GM12891 (cell line): Measurements from ENCODE around the gene HINT2.

Experiments
- POLR2A ChIP-seq: IDR thresholded peaks from 2 replicates; pipeline ENCODE4 v1.6.1; 2011; ENCODE audit warnings: low read depth, low read length, control low read depth
- POLR2AphosphoS5 ChIP-seq: IDR thresholded peaks from 2 replicates; pipeline ENCODE4 v1.6.1; 2011; ENCODE audit warnings: low read depth, low read length, control low read depth
- POU2F2 ChIP-seq: IDR thresholded peaks from 2 replicates; pipeline ENCODE4 v1.6.1; 2011; ENCODE audit warnings: low read depth, mild to moderate bottlenecking, control low read depth, low read length, moderate library complexity
- SPI1 ChIP-seq: IDR thresholded peaks from 2 replicates; pipeline ENCODE4 v1.6.1; 2011; ENCODE audit warnings: low read depth, low read length, control low read depth

GRCh38 chr9:35769763-35770162 is 45.1 kb downstream of the HINT2 start:
- TF ChIP-seq POLR2A = no peak
- no peak for TF ChIP-seq POLR2AphosphoS5
- no peak for TF ChIP-seq POU2F2
- TF ChIP-seq SPI1 = no peak
